OCI-LY3 (cell line): ENCODE results near the gene C3AR1.

Experiments used
- H2AFZ ChIP-seq: fragments of 200-600, 300-600 bp; shearing (Covaris generic); 2 replicates; pipeline ENCODE4 v1.6.0; 2014; ENCODE audit warnings: antibody characterized with exemption, low read depth, low read length
- H3K27ac ChIP-seq: fragments of 200-600, 300-600 bp; sonication (generic); 2 replicates; pipeline ENCODE4 v1.5.1; 2014; ENCODE audit warnings: mild to moderate bottlenecking, low read length, moderate library complexity, mixed read lengths
- H3K27me3 ChIP-seq: fragments of 200-600, 300-600 bp; sonication (generic); 2 replicates; pipeline ENCODE4 v1.6.1; 2014; ENCODE audit warnings: low read depth, low read length, mixed read lengths
- H3K36me3 ChIP-seq: fragments of 200-600, 300-600 bp; sonication (generic); replicated peaks from 2 replicates; pipeline ENCODE3; 2014; ENCODE audit warnings: low read depth, low read length, mixed read lengths
- H3K4me1 ChIP-seq: fragments of 300-600, 200-600 bp; sonication (generic); 2 replicates; pipeline ENCODE4 v1.6.1; 2014; ENCODE audit warnings: low read length, mixed read lengths
- H3K4me2 ChIP-seq: fragments of 200-600, 300-600 bp; sonication (generic); 2 replicates; pipeline ENCODE4 v1.6.1; 2014; ENCODE audit warnings: low read length, mixed read lengths
- H3K4me3 ChIP-seq: fragments of 300-600, 200-600 bp; sonication (generic); 2 replicates; pipeline ENCODE4 v1.5.1; 2014; ENCODE audit warnings: antibody characterized with exemption, mild to moderate bottlenecking, low read length, moderate library complexity
- H3K79me2 ChIP-seq: fragments of 300-600, 200-600 bp; shearing (Covaris generic); 2 replicates; pipeline ENCODE4 v1.6.1; 2014; ENCODE audit warnings: mild to moderate bottlenecking, low read length, mixed read lengths
- H3K9ac ChIP-seq: fragments of 300-600, 200-600 bp; shearing (Covaris generic); 2 replicates; pipeline ENCODE4 v1.6.0; 2014; ENCODE audit warnings: mild to moderate bottlenecking, low read length, moderate library complexity
- H3K9me3 ChIP-seq: fragments of 200-600, 300-600 bp; shearing (Covaris generic); 2 replicates; pipeline ENCODE4 v1.6.1; 2014; ENCODE audit warnings: low read length, mixed read lengths; ENCODE audit not compliant: insufficient read depth
- H4K20me1 ChIP-seq: fragments of 200-600, 300-600 bp; sonication (generic); 2 replicates; pipeline ENCODE4 v1.6.1; 2016; ENCODE audit warnings: low read length, mixed read lengths; ENCODE audit not compliant: insufficient read depth
- CTCF ChIP-seq: fragments of 200-600, 300-600 bp; sonication (generic); IDR thresholded peaks from 2 replicates; pipeline ENCODE4 v1.5.1; 2014; ENCODE audit warnings: antibody characterized with exemption, low read length, low read depth
- EZH2phosphoT487 ChIP-seq: fragments of 200-600 bp; shearing (Covaris generic); IDR thresholded peaks from 2 replicates; pipeline ENCODE4 v1.6.1; 2018; ENCODE audit warnings: antibody characterized with exemption, mixed run types, low read depth

The C3AR1 gene

GRCh38 chr12:8052679-8053078 lies 13.5 kb downstream of the C3AR1 start:
- Histone ChIP-seq H3K79me2 (no peaks in the 10 kb centered on the region), H3K27ac (no peak overlapping the region), H3K4me1 (peaks cover 24% of the 10 kb centered on the region), H3K4me3 (no peak overlapping the region), H2AFZ (no peak overlapping the region), H3K9me3 (no peaks in the 10 kb centered on the region), H3K4me2 (no peak overlapping the region), H3K9ac (no peak overlapping the region), H3K36me3 (peaks cover 38% of the 10 kb centered on the region), H4K20me1 (no peaks in the 10 kb centered on the region; the same call in 1 of the 2 replicates), H3K27me3 (no peaks in the 10 kb centered on the region)
- TF ChIP-seq EZH2phosphoT487: no peak
- no peak for TF ChIP-seq CTCF

- H3K9me3 ChIP-seq: no peaks in the 10 kb centered on the region
- H3K36me3 ChIP-seq: peaks cover 43% of the 10 kb centered on the region
- 0 out of 2 replicates have a peak overlapping the region, but pooled peaks have one; percentile 1 for H3K27ac ChIP-seq
- TF ChIP-seq EZH2phosphoT487: no peak
- no peak for TF ChIP-seq CTCF
- peak overlapping the region; percentile 15 for H3K4me2 ChIP-seq
- no peaks in the 10 kb centered on the region for H3K79me2 ChIP-seq
- H4K20me1 ChIP-seq: no peaks in the 10 kb centered on the region; the same call in 1 of the 2 replicates
- no peaks in the 10 kb centered on the region for H3K27me3 ChIP-seq
- no peak overlapping the region for H3K9ac ChIP-seq
- no peak overlapping the region for H3K4me3 ChIP-seq
- no peak overlapping the region for H2AFZ ChIP-seq
- H3K4me1 ChIP-seq: peaks cover 24% of the 10 kb centered on the region
Observed at GRCh38 chr12:8050600-8051250, 15.4 kb downstream of the C3AR1 start.

- Histone ChIP-seq H3K4me3 (no peak overlapping the region), H3K79me2 (no peaks in the 10 kb centered on the region), H3K27ac (no peak overlapping the region), H3K9me3 (no peaks in the 10 kb centered on the region), H2AFZ (no peak overlapping the region), H3K4me2 (no peak overlapping the region), H3K9ac (no peak overlapping the region), H3K27me3 (no peaks in the 10 kb centered on the region), H3K4me1 (peaks cover 24% of the 10 kb centered on the region), H4K20me1 (no peaks in the 10 kb centered on the region; the same call in 1 of the 2 replicates), H3K36me3 (peaks cover 44% of the 10 kb centered on the region)
- TF ChIP-seq CTCF: no peak
- no peak for TF ChIP-seq EZH2phosphoT487
Observed at GRCh38 chr12:8048906-8049305, 17.3 kb downstream of the C3AR1 start.

DNA sequence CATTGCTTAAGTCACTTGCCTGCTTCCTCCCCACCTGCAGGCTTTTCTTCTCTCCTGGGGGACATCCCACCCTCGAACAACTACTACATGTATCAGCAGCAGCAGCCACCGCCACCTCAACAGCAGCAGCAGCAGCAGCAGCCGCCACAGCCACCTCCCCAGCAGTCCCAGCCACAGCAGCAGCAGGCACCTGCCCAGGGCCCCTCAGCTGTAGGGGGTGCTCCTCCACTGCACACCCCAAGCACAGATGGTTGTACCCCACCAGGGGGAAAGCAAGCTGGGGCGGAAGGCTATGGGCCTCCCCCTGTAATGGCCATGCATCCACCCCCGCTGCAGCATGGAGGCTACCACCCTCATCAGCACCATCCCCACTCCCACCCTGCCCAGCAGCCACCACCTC lies 18.3 kb downstream of the C3AR1 start:
- Histone ChIP-seq H2AFZ (no peak overlapping the region), H3K36me3 (peaks cover 47% of the 10 kb centered on the region), H3K27me3 (no peaks in the 10 kb centered on the region), H3K4me2 (no peak overlapping the region), H3K4me3 (no peak overlapping the region), H3K27ac (no peak overlapping the region), H3K9ac (no peak overlapping the region), H3K4me1 (peaks cover 24% of the 10 kb centered on the region), H3K79me2 (no peaks in the 10 kb centered on the region), H4K20me1 (no peaks in the 10 kb centered on the region; the same call in 1 of the 2 replicates), H3K9me3 (no peaks in the 10 kb centered on the region)
- TF ChIP-seq EZH2phosphoT487 (no peak), CTCF (no peak)
